ENCODE measurements around the gene TRMT112. TPM values are rescaled to one million over a fixed set of nuclear protein-coding genes. Genes with fewer than 3 reads are reported as not detected.
A peak's percentile ranks its signal among the peaks of the same experiment; 100 is the strongest.

Gene TRMT112
- total and polyA plus RNA-seq, 8 donors, result 50.8 to 337 (median 160) TPM

DNA sequence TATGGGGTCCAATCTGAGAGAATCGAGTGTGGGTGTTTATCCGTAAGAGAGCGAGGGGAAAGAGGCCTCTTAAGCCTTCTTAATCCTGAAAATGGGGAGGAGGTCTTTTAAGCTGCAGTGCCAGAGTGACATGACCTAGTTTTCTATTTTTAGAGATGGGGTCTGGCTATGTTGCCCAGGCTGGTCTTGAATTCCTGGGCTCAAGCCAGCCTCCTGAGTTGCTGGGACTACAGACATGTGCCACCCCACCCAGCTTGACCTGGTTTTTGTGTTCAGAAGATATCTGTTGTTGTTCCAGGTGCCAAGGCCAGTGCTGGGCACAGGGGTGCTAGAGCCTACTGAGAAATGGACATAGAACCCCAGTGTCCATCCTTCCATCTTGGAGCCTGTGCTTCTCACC lies 34.3 kb downstream of the TRMT112 start:
- intact Hi-C loops (cut with DNase I; ENCODE audit: low total_unique reads), result no loop called here
- TF ChIP-seq EP300 (IDR thresholded peaks at IDR 0.05) (no peak), POLR2A (IDR thresholded peaks at IDR 0.05) (no peak), POLR2AphosphoS5 (IDR thresholded peaks at IDR 0.05) (no peak)
- TF ChIP-seq, protein P1, sequence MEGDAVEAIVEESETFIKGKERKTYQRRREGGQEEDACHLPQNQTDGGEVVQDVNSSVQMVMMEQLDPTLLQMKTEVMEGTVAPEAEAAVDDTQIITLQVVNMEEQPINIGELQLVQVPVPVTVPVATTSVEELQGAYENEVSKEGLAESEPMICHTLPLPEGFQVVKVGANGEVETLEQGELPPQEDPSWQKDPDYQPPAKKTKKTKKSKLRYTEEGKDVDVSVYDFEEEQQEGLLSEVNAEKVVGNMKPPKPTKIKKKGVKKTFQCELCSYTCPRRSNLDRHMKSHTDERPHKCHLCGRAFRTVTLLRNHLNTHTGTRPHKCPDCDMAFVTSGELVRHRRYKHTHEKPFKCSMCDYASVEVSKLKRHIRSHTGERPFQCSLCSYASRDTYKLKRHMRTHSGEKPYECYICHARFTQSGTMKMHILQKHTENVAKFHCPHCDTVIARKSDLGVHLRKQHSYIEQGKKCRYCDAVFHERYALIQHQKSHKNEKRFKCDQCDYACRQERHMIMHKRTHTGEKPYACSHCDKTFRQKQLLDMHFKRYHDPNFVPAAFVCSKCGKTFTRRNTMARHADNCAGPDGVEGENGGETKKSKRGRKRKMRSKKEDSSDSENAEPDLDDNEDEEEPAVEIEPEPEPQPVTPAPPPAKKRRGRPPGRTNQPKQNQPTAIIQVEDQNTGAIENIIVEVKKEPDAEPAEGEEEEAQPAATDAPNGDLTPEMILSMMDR (IDR thresholded peaks at IDR 0.05), result no peak
- Histone ChIP-seq H3K27me3 (no peaks in the 10 kb centered on the region), H3K4me3 (peak overlapping the region in 2 of 4 donors; percentile 84 to 86), H3K9me3 (no peaks in the 10 kb centered on the region), H3K4me1 (peaks cover 17 to 57% (median 43%) of the 10 kb centered on the region in 4 donors), H3K36me3 (peaks cover 4 to 35% (median 30%) of the 10 kb centered on the region in 4 donors), H3K27ac (peak overlapping the region in 2 of 5 donors; percentile 94 to 98)
- DNase-seq, result no peak
- 82 to 87% (median 83%) methylated on average over 3 of the region's 3 CpGs for WGBS, 5 donors

DNA sequence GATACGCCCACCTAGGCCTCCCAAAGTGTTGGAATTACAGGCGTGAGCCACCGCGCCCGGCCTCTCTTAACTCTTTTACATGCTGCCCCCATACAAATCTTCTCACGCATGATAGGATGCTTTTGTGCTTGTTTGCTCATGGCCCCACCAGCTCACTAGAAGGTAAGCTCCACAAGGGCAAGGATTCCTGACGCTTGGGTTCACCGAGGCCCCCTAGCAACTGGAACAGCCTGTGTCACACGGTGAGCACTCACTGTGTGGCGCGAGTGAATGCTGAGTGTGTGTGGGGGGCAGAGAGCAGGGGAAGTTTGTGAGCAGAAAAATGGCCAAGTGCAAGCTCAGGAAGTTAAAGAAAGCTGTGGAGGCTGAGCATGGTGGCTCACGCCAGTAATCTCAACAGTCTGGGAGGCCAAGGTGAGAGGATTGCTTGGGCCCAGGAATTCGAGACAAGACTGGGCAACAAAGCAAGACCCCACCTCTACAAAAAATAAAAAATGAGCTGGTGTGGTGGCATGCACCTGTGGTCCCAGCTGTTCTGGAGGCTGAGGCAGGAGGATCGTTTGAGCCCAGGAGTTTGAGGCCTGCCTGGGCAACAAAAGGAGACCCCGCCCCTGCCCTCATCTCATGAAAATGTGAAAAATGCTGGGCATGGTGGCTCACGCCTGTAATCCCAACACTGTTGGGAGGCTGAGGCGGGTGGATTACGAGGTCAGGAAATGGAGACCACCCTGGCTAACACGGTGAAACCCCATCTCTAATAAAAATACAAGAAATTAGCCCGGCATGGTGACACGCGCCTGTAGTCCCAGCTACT lies 35.2 kb downstream of the TRMT112 start:
- Histone ChIP-seq H3K27me3 (no peaks in the 10 kb centered on the region), H3K4me1 (peaks cover 17 to 50% (median 46%) of the 10 kb centered on the region in 4 donors), H3K27ac (no peak overlapping the region), H3K36me3 (peaks cover 11 to 44% (median 39%) of the 10 kb centered on the region in 4 donors), H3K9me3 (no peaks in the 10 kb centered on the region), H3K4me3 (no peak overlapping the region)
- no peak for DNase-seq
- intact Hi-C loops (cut with DNase I; ENCODE audit: low total_unique reads), result no loop called here
- WGBS, 5 donors, result 94 to 95% (median 94%) methylated on average over 22 of the region's 22 CpGs
- TF ChIP-seq EP300 (IDR thresholded peaks at IDR 0.05) (no peak), POLR2A (IDR thresholded peaks at IDR 0.05) (no peak), POLR2AphosphoS5 (IDR thresholded peaks at IDR 0.05) (no peak)
- TF ChIP-seq, protein P1 (IDR thresholded peaks at IDR 0.05), result no peak

DNA sequence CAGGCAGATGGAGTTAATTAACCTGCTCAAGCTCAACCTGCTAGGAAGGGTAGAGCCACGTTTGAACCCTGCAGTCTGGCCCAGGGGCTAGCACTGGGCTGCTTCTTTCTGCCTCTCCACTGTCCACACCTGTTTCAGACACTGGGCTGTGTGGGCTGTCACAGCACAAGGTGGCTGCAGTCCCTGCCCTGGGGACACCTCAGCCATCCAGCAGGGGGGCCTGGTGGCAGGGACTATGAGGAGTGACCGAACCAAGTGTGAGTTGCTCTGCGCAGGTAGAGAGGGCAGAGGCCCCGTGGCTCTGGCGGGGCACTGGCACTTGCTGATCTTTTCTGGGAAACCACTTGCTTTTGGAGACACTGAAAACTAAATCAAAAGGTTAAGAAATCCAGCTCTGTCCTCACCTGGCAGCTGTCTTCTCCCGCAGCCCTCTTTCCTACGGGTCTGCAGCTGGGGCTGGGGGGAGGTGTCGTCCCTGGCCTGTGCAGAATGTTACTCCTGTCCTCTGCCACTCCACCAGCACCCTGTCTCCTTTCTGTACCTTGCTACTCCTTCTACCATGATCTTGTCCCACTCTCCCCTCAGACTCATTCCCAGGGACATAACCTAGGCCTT lies 38.7 kb downstream of the TRMT112 start:
- WGBS, 5 donors, result 80 to 88% (median 84%) methylated on average over 8 of the region's 8 CpGs
- TF ChIP-seq, protein P1 (IDR thresholded peaks at IDR 0.05), result no peak
- TF ChIP-seq POLR2AphosphoS5 (IDR thresholded peaks at IDR 0.05) (no peak), POLR2A (IDR thresholded peaks at IDR 0.05) (no peak), EP300 (IDR thresholded peaks at IDR 0.05) (no peak)
- Histone ChIP-seq H3K9me3 (no peaks in the 10 kb centered on the region), H3K4me1 (peaks cover 7 to 45% (median 43%) of the 10 kb centered on the region in 4 donors), H3K27me3 (no peaks in the 10 kb centered on the region), H3K27ac (no peak overlapping the region), H3K36me3 (peaks cover 16 to 67% (median 62%) of the 10 kb centered on the region in 4 donors), H3K4me3 (no peak overlapping the region)
- DNase-seq, result no peak
- intact Hi-C loops (cut with DNase I; ENCODE audit: low total_unique reads), result no loop called here

DNA sequence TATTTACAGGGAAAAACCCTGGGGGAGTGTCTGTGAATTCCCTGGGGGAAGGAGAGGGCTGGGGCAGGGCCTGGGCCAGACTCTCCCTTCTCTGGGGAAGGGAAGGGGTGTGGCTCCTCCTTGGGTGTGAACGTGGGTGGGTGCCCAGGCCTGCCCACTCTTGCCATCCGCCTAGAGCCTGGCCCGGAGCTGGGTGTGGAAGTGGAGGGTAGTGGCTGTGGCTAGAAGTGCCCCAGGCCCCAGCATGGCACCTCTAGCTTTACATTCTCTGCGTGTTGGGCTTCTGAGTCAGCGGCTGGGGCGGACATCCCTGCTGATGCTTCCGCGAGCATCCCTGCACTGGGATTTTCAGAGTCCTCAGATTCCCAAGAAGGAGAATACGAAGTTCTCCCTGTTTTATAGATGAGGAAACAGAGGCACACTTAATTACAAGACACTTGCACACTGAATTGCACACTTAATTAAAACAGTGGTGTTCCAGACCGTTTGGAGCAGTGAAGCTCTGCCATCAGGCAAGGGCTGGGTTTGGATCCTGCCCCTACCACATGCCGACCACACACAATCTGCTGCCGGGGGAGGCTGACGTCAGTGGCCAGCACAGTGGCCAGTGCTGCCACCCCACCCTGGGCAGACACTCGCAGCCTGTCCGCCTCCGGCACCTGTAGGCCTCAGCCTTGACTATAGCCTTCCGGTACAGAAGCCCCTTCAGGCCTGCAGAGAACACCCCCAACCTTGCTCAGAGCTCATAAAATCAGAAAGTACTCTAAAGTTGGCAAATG lies 40.5 kb downstream of the TRMT112 start:
- no peak overlapping the region for H3K4me3 ChIP-seq
- no peaks in the 10 kb centered on the region for H3K9me3 ChIP-seq
- H3K27ac ChIP-seq, result peak overlapping the region in 4 of 5 donors; percentile 24 to 53 (median 33)
- 58 to 71% (median 65%) methylated on average over 12 to 17 of the region's 17 CpGs for WGBS, 5 donors
- TF ChIP-seq POLR2A (IDR thresholded peaks at IDR 0.05) (no peak), EP300 (IDR thresholded peaks at IDR 0.05) (no peak), POLR2AphosphoS5 (IDR thresholded peaks at IDR 0.05) (no peak)
- TF ChIP-seq, protein P1 (IDR thresholded peaks at IDR 0.05), result no peak
- peaks cover 15 to 60% (median 55%) of the 10 kb centered on the region in 4 donors for H3K36me3 ChIP-seq
- intact Hi-C loops (cut with DNase I; ENCODE audit: low total_unique reads), result no loop called here
- DNase-seq, result peak in 1 of 2 donors; percentile 56
- peaks cover 8 to 45% (median 40%) of the 10 kb centered on the region in 4 donors for H3K4me1 ChIP-seq
- H3K27me3 ChIP-seq, result no peaks in the 10 kb centered on the region

All from stomach (tissue), 9 donors.